ENCODE results near the gene PTCD1.

DNA sequence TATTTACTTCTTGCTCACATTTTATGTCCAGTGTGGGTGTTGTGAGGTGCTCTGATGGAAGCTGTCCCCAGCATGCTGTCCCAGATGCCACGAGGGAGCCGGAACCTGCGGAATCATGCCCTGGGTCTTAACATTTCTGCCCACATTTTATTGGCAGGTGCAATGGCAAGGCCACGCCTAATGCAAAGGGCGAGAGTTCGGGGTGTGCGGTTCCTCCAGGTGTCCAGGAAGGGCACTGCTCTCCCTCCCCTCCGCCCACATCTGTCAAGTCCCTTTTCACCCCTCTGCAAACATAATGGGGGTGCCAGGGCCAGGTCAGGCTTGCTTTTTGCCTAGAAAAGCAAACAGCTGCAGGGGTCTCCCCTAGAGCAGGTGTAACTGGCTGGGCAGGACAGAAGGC lies 46.6 kb downstream of the PTCD1 start:
- TF ChIP-seq, protein P1, sequence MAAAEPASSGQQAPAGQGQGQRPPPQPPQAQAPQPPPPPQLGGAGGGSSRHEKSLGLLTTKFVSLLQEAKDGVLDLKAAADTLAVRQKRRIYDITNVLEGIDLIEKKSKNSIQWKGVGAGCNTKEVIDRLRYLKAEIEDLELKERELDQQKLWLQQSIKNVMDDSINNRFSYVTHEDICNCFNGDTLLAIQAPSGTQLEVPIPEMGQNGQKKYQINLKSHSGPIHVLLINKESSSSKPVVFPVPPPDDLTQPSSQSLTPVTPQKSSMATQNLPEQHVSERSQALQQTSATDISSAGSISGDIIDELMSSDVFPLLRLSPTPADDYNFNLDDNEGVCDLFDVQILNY (CRISPR knock-in tag; IDR thresholded peaks at IDR 0.05) = no peak
- TF ChIP-seq ZFX (CRISPR knock-in tag; IDR thresholded peaks at IDR 0.05) (no peak), RBM39 (optimal IDR thresholded peaks at IDR 0.05; ENCODE audit: low read depth, low read length) (no peak), EP300 (IDR thresholded peaks at IDR 0.05; ENCODE audit: low read length) (no peak)
- TF ChIP-seq, protein P2, sequence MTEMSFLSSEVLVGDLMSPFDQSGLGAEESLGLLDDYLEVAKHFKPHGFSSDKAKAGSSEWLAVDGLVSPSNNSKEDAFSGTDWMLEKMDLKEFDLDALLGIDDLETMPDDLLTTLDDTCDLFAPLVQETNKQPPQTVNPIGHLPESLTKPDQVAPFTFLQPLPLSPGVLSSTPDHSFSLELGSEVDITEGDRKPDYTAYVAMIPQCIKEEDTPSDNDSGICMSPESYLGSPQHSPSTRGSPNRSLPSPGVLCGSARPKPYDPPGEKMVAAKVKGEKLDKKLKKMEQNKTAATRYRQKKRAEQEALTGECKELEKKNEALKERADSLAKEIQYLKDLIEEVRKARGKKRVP (CRISPR knock-in tag; IDR thresholded peaks at IDR 0.05) = no peak
- TF ChIP-seq, protein P3, sequence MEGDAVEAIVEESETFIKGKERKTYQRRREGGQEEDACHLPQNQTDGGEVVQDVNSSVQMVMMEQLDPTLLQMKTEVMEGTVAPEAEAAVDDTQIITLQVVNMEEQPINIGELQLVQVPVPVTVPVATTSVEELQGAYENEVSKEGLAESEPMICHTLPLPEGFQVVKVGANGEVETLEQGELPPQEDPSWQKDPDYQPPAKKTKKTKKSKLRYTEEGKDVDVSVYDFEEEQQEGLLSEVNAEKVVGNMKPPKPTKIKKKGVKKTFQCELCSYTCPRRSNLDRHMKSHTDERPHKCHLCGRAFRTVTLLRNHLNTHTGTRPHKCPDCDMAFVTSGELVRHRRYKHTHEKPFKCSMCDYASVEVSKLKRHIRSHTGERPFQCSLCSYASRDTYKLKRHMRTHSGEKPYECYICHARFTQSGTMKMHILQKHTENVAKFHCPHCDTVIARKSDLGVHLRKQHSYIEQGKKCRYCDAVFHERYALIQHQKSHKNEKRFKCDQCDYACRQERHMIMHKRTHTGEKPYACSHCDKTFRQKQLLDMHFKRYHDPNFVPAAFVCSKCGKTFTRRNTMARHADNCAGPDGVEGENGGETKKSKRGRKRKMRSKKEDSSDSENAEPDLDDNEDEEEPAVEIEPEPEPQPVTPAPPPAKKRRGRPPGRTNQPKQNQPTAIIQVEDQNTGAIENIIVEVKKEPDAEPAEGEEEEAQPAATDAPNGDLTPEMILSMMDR (IDR thresholded peaks at IDR 0.05 in 2 of 3, conservative IDR thresholded peaks at IDR 0.05 in 1 of 3; ENCODE audit: insufficient read depth in 2 of 3, low read depth in 1 of 3, low read length in 3 of 3) = no peak
- TF ChIP-seq, protein P4, sequence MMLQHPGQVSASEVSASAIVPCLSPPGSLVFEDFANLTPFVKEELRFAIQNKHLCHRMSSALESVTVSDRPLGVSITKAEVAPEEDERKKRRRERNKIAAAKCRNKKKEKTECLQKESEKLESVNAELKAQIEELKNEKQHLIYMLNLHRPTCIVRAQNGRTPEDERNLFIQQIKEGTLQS (IDR thresholded peaks at IDR 0.05) = no peak
- TF ChIP-seq, protein P4 (CRISPR knock-in tag; conservative IDR thresholded peaks at IDR 0.05) = no peak
